ENCODE measurements around the gene COX8C.
"Not testable (repeated sequence)": the region's sequence is repeated elsewhere in the genome, so short reads cannot be mapped to it uniquely, and the experiment has no call there.

COX8C gene

DNA sequence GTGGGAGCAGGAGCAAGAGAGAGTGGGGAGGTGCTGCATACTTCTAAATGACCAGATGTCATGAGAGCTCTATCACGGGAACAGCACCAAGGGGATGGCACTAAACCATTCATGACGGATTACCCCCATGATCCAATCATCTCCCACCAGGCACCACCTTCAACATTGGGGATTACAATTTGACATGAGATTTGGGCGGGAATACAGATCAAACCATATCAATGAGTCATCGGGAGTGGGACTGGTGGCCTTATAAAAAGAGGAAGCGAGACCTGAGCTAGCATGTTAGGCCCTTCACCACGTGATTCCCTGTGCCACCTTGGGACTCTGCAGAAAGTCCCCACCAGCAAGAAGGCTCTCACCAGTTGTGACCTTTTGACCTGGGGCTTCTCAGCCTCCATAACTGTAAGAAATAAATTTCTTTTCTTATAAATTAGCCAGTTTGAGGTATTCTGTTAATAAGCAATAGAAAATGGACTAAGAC lies 28.7 kb downstream of the COX8C start:
- no peak for DNase-seq (ENCODE audit: low read depth)

DNA sequence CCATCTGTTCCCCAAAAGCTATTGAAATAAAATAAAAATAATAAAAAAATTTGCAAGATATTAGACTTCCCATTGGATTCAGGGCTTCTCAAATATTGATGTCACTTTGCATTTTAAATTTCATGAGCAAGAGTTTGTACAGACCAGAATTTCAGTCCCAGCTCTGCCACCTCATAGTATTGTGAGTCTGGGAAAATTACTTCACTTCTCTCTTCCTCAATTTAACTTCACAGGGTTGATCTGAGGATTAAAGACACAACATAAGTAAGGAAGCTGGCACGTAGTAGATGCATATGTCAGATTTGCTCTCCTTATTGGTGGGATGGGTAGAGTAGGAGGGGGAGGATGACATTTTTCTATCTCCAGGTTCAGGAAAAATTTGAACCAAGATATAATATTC lies 32.8 kb downstream of the COX8C start:
- no peak for DNase-seq (ENCODE audit: low read depth)

DNA sequence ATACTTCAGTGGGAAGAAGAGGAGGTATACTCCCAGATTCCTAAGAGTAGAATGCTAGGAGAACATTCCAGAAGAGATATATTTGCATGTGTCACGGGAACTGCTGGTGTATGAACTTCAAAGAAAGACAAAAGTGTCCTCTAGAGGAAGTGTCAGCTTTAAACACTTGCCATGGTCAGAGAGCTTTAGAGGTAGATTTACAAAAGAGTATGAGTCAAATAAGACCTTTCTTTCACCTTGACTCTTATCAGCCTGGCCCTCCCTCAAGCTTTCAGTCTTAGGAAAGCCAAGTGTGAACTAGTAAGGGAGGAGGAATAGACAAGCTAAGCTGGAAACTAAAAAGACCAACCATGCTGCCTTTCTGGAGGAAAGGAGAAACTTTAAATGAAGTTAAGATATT lies 34.7 kb downstream of the COX8C start:
- DNase-seq (ENCODE audit: low read depth), result no peak

DNA sequence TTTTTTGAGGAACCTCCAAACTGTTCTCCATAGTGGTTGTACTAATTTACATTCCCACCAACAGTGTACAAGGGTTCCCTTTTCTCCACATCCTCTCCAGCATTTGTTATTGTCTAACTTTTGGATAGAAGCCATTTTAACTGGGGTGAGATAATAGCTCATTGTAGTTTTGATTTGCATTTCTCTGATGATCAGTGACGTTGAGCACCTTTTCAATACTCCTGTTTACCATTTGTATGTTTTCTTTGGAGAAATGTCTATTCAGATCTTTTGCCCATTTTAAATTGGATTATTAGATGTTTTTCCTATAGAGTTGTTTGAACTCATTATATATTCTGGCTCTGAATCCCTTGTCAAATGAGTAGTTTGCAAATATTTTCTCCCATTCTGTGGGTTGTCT lies 37.3 kb downstream of the COX8C start:
- not testable (repeated sequence) for DNase-seq (ENCODE audit: low read depth)

DNA sequence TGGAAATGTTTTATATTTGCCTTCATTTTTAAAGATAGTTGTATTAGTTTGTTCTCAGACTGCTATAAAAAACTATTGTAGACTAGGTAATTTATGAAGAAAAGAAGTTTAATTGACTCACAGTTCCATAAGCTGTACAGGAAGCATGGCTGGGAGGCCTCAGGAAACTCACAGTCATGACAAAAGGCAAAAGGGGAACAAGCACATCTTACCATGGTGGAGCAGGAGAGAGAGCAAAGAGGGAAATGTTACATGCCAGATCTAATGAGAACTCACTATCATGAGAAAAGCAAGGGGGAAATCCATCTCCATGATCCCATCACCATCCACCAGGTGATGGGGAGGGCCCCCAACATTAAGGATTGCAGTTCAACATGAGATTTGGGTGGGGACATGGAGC lies 48.2 kb downstream of the COX8C start:
- no peak for DNase-seq (ENCODE audit: low read depth)

DNA sequence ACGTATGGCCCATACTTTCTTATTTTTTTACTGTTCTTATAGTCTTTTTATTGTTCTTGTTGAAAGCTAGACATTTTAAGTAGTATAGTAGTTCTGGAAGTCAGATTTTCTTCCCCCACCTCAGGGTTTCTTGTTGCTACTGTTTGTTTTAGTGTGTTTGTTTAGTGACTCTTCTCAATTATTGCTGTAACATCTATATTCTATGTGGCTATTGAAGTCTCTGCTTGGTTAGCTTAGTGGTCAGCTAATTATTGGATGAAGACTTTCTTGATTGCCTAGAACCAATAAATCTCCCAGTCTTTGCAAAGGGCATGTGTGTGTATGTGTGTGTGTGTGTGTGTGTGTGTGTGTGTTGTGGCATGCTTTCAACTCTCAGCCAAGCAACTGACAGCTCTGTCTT lies 49.5 kb downstream of the COX8C start:
- DNase-seq (ENCODE audit: low read depth), result no peak
